ENCODE results near the gene TEAD2.
A peak's percentile ranks its signal among the peaks of the same experiment; 100 is the strongest.
"Not testable (repeated sequence)": the region's sequence is repeated elsewhere in the genome, so short reads cannot be mapped to it uniquely, and the experiment has no call there.

Gene TEAD2

DNA sequence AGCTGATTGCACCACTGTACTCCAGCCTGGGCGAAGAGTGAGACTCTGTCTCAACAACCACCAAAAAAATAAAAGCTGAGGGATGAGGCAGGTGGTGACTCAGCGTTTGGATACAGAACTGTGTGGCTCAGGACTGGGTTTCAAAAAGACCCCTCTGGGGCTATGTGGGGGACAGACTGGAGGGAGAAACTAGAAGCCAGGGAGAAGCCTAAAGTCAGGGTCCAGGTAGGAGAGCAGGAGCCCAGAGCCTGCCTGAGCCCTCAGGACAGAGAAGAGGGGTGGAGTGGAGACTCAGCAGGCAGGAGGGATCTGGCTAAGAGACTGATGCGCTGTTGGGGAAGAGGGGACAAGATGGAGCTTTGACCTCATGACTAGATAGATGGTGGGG lies 28.8 kb downstream of the TEAD2 start:
- DNase-seq (ENCODE audit: low read depth), result no peak

GRCh38 chr19:49332691-49333417 lies 29.4 kb downstream of the TEAD2 start:
- not testable (repeated sequence) for DNase-seq (ENCODE audit: low read depth)

GRCh38 chr19:49331616-49332055 lies 30.6 kb downstream of the TEAD2 start:
- DNase-seq (ENCODE audit: low read depth), result peak; percentile 46

- DNase-seq (ENCODE audit: low read depth), result not testable (repeated sequence)
Measured at GRCh38 chr19:49331187-49331586, 31.0 kb downstream of the TEAD2 start.

GRCh38 chr19:49328741-49329140 lies 33.5 kb downstream of the TEAD2 start:
- no peak for DNase-seq (ENCODE audit: low read depth)

DNA sequence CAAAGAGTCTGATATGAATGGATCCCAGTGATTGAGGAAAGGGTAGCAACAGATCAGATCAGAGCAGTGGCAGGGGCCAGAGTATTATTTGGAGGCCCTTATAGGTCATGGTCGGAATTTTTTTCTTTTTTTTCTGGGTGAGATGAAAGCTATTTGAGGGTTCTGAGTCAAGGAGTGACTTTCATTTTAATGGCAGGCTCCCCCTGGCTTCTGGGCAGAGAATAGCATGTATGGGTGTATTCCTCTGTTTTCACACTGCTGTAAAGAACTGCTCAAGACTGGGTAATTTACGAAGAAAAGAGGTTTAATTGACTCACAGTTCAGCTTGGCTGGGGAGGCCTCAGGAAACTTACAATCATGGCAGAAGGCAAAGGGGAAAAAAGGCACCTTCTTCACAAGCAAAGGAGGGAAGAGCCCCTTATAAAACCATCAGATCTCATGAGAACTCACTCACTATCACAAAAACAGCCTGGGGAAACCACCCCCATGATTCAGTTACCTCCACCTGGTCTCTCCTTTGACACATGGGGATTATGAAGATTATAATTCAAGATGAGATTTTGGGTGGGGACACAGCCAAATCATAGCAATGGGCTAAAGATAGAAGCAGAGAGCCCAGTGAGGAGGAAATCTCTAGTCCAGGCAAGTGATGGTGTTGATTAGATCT lies 34.2 kb downstream of the TEAD2 start:
- peak; percentile 38 for DNase-seq (ENCODE audit: low read depth)

- no peak for DNase-seq (ENCODE audit: low read depth)
Measured at GRCh38 chr19:49326165-49326704, 36.0 kb downstream of the TEAD2 start.

- not testable (repeated sequence) for DNase-seq (ENCODE audit: low read depth)
Measured at GRCh38 chr19:49325756-49326155, 36.5 kb downstream of the TEAD2 start.

DNA sequence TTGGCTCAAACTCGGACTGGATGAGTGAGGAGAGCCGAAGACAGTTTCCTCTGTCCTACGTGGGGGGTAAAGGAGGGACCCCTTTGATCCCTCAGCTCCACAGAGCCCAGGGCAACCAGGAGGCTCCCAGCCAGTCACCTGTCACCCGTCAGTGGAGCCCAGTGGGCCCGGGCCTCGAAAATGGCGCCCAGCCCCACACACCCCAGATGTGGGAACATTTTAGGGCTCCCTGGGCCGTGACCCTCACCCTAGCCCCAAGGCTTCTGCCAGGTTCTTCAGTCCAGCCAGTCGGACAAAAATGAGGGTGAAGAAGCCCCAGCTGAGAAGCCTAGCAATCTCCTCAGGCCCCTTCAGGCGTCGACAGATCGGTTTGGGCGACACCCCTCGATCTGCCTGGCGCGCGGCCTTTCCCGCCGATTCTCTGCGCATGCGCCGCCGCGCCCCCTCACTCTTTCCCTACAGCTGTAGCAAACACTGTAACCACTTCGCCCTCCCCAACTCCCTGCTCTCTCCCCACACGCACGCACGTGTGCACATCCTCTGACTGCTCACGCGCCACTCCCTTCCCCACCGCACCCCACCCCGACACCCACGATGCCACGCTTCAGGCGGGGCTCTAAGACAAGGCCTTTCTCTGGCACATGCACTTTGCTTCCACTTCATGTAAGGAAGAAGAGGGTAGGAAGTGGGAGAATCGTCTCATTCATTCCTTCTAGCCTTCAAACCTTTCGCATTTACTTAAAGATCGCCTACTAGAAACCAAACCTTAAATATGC lies 37.2 kb downstream of the TEAD2 start, which contains the start of gene SLC6A16:
TSS of gene SLC6A16 (minus strand) at position 391 of the 776 bp plus-strand sequence. CDS start 13,844 bp downstream, outside the sequence.
- DNase-seq (ENCODE audit: low read depth), result no peak

DNA sequence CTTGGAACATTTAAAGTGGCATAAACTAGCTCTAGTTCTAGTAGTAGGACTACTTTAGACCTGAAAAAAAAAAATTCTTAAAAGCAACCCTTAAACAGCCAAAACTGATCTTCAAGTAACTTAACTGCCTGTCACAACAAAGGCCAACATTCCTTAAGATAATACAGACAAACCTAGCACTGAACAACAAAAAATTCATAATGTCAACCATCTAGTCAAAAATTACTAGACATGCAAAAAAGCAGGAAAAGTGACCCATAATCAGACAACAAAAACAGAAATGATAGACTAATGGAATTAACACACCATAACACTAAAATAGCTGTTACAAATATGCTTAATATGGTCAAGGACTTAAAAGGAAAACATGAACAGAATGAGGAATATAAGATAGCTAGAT lies 43.9 kb downstream of the TEAD2 start:
- no peak for DNase-seq (ENCODE audit: low read depth)

- no peak for DNase-seq (ENCODE audit: low read depth)
Measured at GRCh38 chr19:49316284-49316683, 45.9 kb downstream of the TEAD2 start.

DNA sequence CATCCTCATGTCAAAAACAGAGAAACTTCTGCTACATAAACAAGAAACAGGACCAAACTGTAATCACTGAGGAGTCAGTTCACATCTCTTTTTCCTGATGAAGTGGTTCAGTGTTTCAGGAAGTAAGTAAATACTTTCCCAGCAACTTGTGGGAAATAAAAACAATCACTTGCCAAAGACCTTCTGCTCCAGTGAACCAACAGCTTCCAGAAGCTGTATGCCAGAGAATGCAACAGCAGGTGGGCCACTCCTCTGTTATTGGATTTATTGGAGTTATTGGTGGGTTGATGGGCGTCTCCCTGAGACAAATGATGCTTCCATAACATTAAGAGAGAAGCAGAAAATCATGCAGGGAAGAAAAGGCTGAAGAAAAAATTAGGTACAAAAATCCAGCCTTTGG lies 47.1 kb downstream of the TEAD2 start:
- no peak for DNase-seq (ENCODE audit: low read depth)

- DNase-seq (ENCODE audit: low read depth), result no peak
Measured at GRCh38 chr19:49309087-49309486, 53.1 kb downstream of the TEAD2 start.

GRCh38 chr19:49306734-49307133 lies 55.5 kb downstream of the TEAD2 start:
- not testable (repeated sequence) for DNase-seq (ENCODE audit: low read depth)

- DNase-seq (ENCODE audit: low read depth), result no peak
Measured at GRCh38 chr19:49301866-49302252, 60.4 kb downstream of the TEAD2 start.

DNA sequence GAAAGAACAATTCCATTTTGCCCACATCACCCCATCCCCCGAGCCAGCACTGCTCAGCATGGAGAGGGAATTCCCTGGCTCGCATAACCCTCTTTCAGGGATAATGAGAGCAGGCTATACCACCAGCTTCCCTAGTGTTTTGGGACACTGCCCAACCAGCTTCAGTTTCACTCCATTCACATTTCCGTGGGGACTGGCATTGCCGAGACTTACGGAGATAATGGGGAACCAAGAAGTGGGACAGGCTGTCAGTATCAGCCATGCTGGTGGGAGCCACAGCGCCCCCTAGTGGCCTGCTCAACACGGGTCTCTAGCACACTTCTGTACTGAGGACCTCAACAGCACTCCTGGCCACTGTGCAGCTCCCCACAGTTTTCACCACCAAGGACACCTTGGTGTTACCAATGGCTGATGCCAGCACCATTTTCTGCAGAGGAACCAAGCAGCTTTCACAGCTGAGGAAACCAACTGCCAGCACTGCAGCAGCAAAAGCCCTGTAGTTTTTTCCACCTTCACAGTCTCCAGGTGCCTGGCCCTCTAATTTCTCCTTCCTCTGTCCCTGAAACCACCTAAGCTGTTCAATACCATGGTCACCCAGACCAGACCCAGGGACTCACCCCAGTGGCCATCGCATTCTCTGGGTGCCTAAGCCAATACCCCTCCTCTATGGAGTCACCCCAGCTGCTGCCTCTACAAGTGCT lies 60.9 kb downstream of the TEAD2 start:
- DNase-seq (ENCODE audit: low read depth), result peak; percentile 62

DNA sequence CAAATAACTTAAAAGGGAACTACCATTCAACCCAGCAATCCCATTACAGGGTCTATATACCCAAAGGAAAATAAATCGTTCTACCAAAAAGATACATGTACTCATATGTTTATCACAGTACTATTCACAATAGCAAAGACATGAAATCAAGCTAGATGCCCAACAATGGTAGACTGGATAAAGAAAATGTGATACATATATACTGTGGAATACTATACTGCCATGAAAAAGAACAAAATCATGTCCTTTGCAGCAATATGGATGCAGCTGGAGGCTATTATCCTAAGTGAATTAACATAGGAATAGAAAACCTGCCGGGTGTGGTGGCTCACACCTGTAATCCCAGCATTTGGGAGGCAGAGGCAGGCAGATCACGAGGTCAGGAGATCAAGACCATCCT lies 63.6 kb downstream of the TEAD2 start:
- DNase-seq (ENCODE audit: low read depth), result not testable (repeated sequence)

- no peak for DNase-seq (ENCODE audit: low read depth)
Measured at GRCh38 chr19:49297403-49297802, 64.8 kb downstream of the TEAD2 start.

DNA sequence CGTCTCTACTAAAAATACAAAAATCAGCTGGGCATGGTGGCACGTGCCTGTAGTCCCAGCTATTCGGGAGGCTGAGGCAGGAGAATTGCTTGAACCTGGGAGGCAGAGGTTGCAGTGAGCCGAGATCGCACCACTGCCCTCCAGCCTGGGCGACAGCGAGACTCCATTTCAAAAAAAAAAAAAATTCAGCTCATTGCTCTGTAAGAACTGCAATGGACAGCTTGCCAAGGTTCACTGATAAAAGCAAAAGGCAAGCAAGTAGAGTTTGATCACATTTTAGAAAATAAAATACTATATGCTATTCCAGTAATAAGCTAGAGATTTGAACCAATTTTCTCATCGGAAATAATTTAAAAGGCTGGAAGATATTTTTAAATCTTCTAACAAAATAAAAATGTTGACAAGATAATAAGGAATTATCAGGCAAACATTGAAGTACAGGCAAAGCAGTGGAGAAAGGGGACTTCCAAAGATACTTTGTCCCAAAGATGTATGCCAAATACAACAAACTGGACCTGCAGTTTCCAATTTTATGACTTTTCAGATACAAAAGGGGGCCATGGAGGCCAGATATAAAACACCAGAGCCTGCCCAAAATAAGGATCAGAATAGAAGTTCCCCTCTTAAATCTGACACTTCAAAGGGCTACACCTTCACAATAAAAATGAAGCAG lies 66.9 kb downstream of the TEAD2 start:
- DNase-seq (ENCODE audit: low read depth), result no peak

DNA sequence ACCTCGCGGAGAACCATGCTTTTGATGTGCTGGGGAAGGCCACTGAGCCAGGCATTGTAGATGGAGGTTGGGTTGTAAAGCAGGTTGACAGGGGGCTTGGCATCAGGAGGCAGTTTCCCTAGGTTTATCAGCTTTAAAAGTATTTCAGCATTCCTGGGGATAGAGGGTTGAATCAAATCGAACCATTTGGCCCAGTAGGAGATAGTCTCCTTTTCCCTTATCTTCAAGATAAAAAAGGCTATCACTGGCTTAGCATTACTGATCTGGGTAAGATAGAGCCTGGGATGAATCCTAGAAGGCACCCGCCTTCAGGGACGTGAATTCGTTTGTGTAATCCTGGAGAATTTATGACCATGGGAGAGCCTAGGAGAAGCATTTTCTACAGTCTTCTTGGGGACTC lies 67.8 kb downstream of the TEAD2 start:
- no peak for DNase-seq (ENCODE audit: low read depth)
